Caco-2 (cell line): ENCODE data around the gene OTOGL. TPM values are rescaled to one million over a fixed set of nuclear protein-coding genes. Genes with fewer than 3 reads are reported as not detected.

Experiments
- BruUV-seq: library from RNA; stranded (reverse); fragments of 400-500 nt; replicated peaks from 2 replicates; lab custom pipeline; 2021; lab: Mats Ljungman, UMichigan
- CTCF ChIA-PET: fragments of 300-600 bp; sonication (Branson Sonifier 250); formaldehyde crosslinking; loops from one replicate; lab custom pipeline; 2022; ENCODE audit warnings: antibody characterized with exemption; lab: Charles Lee
- POLR2A ChIA-PET: fragments of 300-600 bp; sonication (Branson Sonifier 250); formaldehyde crosslinking; loops from one replicate; lab custom pipeline; 2022; ENCODE audit warnings: antibody characterized with exemption; lab: Charles Lee
- DNase-seq, 2 experiments: peaks; one replicate each; pipeline versions ENCODE4 v3.0.0 to v3.0.0-alpha.2; 2020 to 2022
- H3K27me3 ChIP-seq: replicated peaks from 2 replicates; pipeline ENCODE4 v1.6.0; 2011; ENCODE audit warnings: low read length; ENCODE audit not compliant: control insufficient read depth, insufficient read depth
- H3K36me3 ChIP-seq: 2 replicates; pipeline ENCODE4 v1.5.1; 2011; ENCODE audit warnings: low read length; ENCODE audit not compliant: control insufficient read depth, insufficient read depth
- H3K4me1 ChIP-seq: fragments of 250-450 bp; sonication (Bioruptor Pico); 2 replicates; pipeline ENCODE4 v1.5.1; 2020; ENCODE audit warnings: mild to moderate bottlenecking
- H3K4me3 ChIP-seq: 2 replicates; pipeline ENCODE4 v1.5.1; 2011; ENCODE audit warnings: low read depth, mild to moderate bottlenecking, control low read depth, low read length
- H3K9me3 ChIP-seq: fragments of 250-450 bp; sonication (Bioruptor Pico); 2 replicates; pipeline ENCODE4 v1.5.1; 2020; ENCODE audit warnings: mild to moderate bottlenecking, moderate library complexity
- H3K27ac Mint-ChIP-seq: one replicate; pipeline ENCODE4 v1.8.0; 2022; ENCODE audit warnings: mixed read lengths; ENCODE audit not compliant: unreplicated experiment
- H3K27me3 Mint-ChIP-seq: one replicate; pipeline ENCODE4 v1.8.0; 2022; ENCODE audit warnings: mixed read lengths; ENCODE audit not compliant: insufficient read depth, unreplicated experiment
- H3K36me3 Mint-ChIP-seq: one replicate; pipeline ENCODE4 v1.8.0; 2022; ENCODE audit warnings: mild to moderate bottlenecking, mixed read lengths; ENCODE audit not compliant: insufficient read depth, unreplicated experiment
- H3K4me1 Mint-ChIP-seq: one replicate; pipeline ENCODE4 v1.8.0; 2022; ENCODE audit warnings: low read depth, mixed read lengths; ENCODE audit not compliant: unreplicated experiment
- H3K4me3 Mint-ChIP-seq: one replicate; pipeline ENCODE4 v1.8.0; 2022; ENCODE audit warnings: mild to moderate bottlenecking, moderate library complexity, mixed read lengths; ENCODE audit not compliant: unreplicated experiment
- H3K9me3 Mint-ChIP-seq: one replicate; pipeline ENCODE4 v1.8.0; 2022; ENCODE audit warnings: mixed read lengths; ENCODE audit not compliant: unreplicated experiment
- intact Hi-C: fragments of 100-400 bp; cut with micrococcal nuclease; formaldehyde crosslinking; loops from one replicate; pipeline ENCODE4 v1.10.0; 2022; ENCODE audit not compliant: unreplicated experiment
- total RNA-seq: library from RNA; stranded (reverse); gene quantifications from 2 replicates; pipeline ENCODE4 v1.2.3, GENCODE V29; 2022
- TF ChIP-seq, protein P1 (sequence below), 2 experiments: fragments of 200-600 bp in 1 of 2; IDR thresholded peaks; 1 replicate in 1 of 2; 2 replicates in 1 of 2; pipeline versions ENCODE4 v1.5.1 to v1.8.0; 2011 to 2022; ENCODE audit warnings: antibody characterized with exemption in 1 of 2, control low read depth in 1 of 2, inconsistent platforms in 1 of 2, low read depth in 1 of 2, low read length in 1 of 2, mild to moderate bottlenecking in 1 of 2, moderate library complexity in 1 of 2; ENCODE audit not compliant: insufficient read depth in 1 of 2, severe bottlenecking in 1 of 2, unreplicated experiment in 1 of 2

Gene OTOGL
- total RNA-seq, 1 experiment from 2014 or later: 0.39 TPM

DNA sequence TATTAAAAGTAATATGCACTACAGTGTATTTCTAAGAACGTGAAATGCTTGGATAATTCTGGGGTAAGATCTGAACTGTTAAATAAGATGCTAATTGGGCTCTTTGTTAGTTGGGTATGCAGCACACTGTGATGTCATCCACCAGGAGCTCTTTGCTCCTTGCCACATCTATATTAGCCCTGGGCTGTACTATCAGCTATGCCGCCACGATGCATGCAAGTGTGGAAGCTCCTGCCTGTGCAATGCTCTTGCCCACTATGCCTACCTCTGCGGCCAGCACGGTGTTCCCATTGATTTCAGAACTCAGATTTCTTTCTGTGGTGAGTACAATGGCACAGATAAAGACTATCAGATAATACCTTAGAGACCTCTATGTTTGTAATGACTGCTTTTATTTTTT lies 165.6 kb downstream of the OTOGL start:
- no peak for DNase-seq
- no peaks in the 10 kb centered on the region for H3K9me3 ChIP-seq
- H3K4me3 ChIP-seq: no peak overlapping the region
- H3K4me1 ChIP-seq: no peaks in the 10 kb centered on the region
- Mint-ChIP-seq H3K4me1 (peaks cover 18% of the 10 kb centered on the region), H3K9me3 (no peaks in the 10 kb centered on the region), H3K27ac (no peak overlapping the region), H3K36me3 (no peaks in the 10 kb centered on the region), H3K27me3 (peaks cover 2% of the 10 kb centered on the region), H3K4me3 (no peak overlapping the region)
- intact Hi-C loops: no loop called here
- POLR2A ChIA-PET: no interaction called here
- no TSS peak for BruUV-seq
- no peaks in the 10 kb centered on the region for H3K27me3 ChIP-seq
- H3K36me3 ChIP-seq: no peaks in the 10 kb centered on the region
- CTCF ChIA-PET: no interaction called here
- TF ChIP-seq, protein P1, sequence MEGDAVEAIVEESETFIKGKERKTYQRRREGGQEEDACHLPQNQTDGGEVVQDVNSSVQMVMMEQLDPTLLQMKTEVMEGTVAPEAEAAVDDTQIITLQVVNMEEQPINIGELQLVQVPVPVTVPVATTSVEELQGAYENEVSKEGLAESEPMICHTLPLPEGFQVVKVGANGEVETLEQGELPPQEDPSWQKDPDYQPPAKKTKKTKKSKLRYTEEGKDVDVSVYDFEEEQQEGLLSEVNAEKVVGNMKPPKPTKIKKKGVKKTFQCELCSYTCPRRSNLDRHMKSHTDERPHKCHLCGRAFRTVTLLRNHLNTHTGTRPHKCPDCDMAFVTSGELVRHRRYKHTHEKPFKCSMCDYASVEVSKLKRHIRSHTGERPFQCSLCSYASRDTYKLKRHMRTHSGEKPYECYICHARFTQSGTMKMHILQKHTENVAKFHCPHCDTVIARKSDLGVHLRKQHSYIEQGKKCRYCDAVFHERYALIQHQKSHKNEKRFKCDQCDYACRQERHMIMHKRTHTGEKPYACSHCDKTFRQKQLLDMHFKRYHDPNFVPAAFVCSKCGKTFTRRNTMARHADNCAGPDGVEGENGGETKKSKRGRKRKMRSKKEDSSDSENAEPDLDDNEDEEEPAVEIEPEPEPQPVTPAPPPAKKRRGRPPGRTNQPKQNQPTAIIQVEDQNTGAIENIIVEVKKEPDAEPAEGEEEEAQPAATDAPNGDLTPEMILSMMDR (IDR thresholded peaks at IDR 0.05; ENCODE audit: insufficient read depth in 1 of 2, low read depth in 1 of 2, low read length in 1 of 2, severe bottlenecking in 1 of 2, unreplicated experiment in 1 of 2): no peak

DNA sequence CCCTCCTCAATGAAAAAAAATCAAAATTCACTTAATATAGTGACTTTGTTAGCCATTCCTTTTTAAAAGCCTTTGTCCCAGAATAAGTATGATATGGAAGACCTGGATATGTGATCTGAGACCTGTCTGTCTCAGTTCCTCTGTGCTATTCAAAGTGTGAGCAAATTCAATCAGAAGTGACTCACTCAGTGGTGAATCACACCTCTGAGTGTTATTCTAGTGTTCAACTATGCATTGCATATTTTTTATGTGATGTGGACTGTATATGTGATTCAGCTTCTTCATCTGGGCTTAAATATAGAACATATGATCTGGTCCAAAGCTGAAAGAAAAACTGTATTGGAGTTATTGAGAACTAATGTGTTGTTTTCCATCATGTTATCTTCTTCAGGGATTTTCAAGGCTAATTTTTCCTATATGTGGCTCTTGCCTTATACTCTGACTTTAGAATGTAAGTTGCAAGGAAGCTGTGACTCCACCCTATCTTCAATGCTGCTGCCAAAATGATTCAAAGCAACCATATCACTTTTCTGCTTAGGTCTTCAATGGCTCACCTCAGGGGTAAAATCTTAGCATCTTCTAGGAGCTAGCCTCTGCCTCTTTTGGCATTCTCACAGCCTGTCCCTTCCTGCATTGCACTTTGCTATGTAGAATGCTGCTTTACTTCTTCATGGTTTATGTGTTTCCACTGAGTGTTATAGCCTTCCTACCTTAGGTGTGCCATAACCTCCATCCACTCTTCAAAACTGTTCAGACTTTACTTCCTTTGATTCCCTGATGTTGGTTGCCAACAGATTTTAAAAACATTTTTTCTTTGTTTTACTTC lies 169.8 kb downstream of the OTOGL start:
- ChIA-PET CTCF (interaction anchor here (0.7 to 4.3 kb wide), 6 partner anchors 16 to 76 kb away, joined by 3 to 62 read pairs (median 6); no protein-coding TSS in a partner anchor), POLR2A (interaction anchor here (1.0 kb wide), 1 partner anchor 74 kb away, joined by 3 read pairs; no protein-coding TSS in a partner anchor)
- Mint-ChIP-seq H3K4me1 (peaks cover 7% of the 10 kb centered on the region), H3K27ac (no peak overlapping the region), H3K4me3 (no peak overlapping the region), H3K27me3 (peaks cover 5% of the 10 kb centered on the region), H3K36me3 (no peaks in the 10 kb centered on the region), H3K9me3 (no peaks in the 10 kb centered on the region)
- Histone ChIP-seq H3K4me3 (no peak overlapping the region), H3K36me3 (no peaks in the 10 kb centered on the region), H3K9me3 (no peaks in the 10 kb centered on the region), H3K27me3 (no peaks in the 10 kb centered on the region), H3K4me1 (no peaks in the 10 kb centered on the region)
- intact Hi-C loops: loop anchor here (1.0 kb wide), 2 partner anchors 69 to 861 kb away; no protein-coding TSS in a partner anchor
- TF ChIP-seq, protein P1 (IDR thresholded peaks at IDR 0.05; ENCODE audit: insufficient read depth in 1 of 2, low read depth in 1 of 2, low read length in 1 of 2, severe bottlenecking in 1 of 2, unreplicated experiment in 1 of 2): no peak
- BruUV-seq: no TSS peak
- no peak for DNase-seq

DNA sequence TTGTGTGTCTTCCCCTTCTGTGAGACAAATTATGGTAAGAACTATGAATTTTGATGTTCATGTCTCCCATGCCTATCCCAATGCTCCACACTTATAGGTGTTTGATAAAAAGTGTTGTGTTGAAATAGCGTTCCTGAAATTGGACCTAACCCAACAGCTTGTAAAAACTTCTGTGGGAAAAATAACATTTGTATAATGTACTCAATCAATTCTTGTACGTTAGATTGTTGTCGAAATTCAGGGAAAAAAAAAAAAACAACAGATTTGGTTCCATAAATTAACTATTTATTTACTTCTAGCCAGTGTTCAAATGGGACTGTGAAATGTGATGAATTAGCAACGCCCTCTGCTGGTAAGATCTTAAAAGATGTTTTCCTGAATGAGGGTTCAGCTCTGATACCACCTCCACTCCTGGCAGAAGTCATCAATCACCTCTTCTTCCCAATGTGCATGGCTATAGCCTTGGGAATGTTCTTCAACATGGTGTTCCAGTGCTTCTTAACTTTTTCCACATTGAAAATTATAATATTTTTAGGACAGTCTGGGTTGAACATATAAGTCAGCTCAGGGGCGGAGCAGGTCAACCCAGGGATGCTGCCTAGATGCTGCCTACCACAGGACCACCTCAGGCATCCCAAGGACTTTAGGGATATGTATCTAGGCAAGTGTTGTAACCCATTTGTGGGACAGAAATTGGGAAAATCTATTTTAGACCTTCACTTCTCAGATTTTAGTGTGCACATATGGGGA lies 170.6 kb downstream of the OTOGL start:
- TF ChIP-seq, protein P1 (IDR thresholded peaks at IDR 0.05; ENCODE audit: insufficient read depth in 1 of 2, low read depth in 1 of 2, low read length in 1 of 2, severe bottlenecking in 1 of 2, unreplicated experiment in 1 of 2): peak; percentile 55 to 63
- Mint-ChIP-seq H3K4me3 (no peak overlapping the region), H3K27ac (no peak overlapping the region), H3K27me3 (peaks cover 3% of the 10 kb centered on the region), H3K4me1 (peaks cover 7% of the 10 kb centered on the region), H3K36me3 (no peaks in the 10 kb centered on the region), H3K9me3 (no peaks in the 10 kb centered on the region)
- Histone ChIP-seq H3K27me3 (no peaks in the 10 kb centered on the region), H3K9me3 (no peaks in the 10 kb centered on the region), H3K4me3 (no peak overlapping the region), H3K36me3 (no peaks in the 10 kb centered on the region), H3K4me1 (no peaks in the 10 kb centered on the region)
- intact Hi-C loops: loop anchor here (1.0 kb wide), 3 partner anchors 70 to 862 kb away; no protein-coding TSS in a partner anchor
- BruUV-seq: no TSS peak
- ChIA-PET CTCF (interaction anchor here (0.7 to 4.3 kb wide), 7 partner anchors 17 to 78 kb away, joined by 3 to 62 read pairs (median 6); no protein-coding TSS in a partner anchor), POLR2A (interaction anchor here (1.0 kb wide), 1 partner anchor 75 kb away, joined by 3 read pairs; no protein-coding TSS in a partner anchor)
- peak in 1 of 2 experiments; percentile 51 for DNase-seq
